SHP77 (cell line): Measurements from ENCODE around the gene NCBP2.
"Not testable (repeated sequence)": the region's sequence is repeated elsewhere in the genome, so short reads cannot be mapped to it uniquely, and the experiment has no call there.

Experiments used
- DNase-seq, 2 experiments: peaks; one replicate each; lab custom pipeline; 2025; lab: John Stamatoyannopoulos, UW

The NCBP2 gene

DNA sequence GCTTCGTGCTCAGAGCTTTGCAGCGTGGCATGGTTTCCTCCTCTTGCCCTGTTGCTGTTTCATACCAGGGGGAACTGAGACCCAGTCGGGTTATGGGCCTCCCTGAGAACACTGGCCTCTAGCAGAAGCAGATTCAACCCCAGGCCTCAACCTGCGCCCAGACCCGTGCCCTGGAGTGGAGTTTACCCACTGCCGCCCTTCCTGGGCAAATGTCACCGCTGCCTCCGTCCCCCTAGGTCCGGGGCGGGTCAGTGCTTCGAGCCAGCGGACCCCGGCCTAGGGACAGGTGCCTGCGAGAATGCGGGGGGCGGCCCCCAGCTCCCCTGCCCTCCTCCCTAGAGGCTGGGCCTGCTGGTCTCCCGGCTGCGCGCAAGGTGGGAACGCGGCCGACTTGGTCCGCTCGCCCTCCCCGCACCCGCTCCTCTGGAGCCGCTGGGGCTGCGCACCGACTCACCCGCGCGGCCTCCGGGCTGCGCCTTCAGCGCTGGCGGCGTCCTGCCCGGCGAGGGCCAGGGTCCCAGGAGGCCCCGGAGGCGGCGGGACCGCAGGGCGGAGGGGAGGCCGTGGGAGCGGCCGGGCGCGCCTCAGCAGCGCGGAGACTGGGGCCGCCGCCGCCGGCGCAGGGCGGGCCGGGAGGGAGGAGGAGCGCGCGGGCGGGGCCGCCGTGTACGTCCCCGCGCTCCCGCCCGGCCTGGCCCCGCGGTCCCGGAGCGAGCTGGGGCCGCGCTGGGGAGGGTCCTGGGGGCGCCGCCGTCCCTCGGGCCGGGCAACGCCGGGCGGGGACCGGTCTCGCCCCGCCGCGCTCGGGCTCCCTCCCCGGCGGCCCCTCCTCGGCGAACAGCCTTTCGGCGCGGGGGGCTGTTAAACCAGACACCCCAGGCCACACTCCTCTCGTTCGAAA is 26.2 kb upstream of the NCBP2 start, which contains the start of gene PIGZ:
PIGZ (minus strand) TSS at position 601 of the 901 bp plus-strand sequence. CDS start 16,802 bp downstream, outside the sequence.
- no peak for DNase-seq

GRCh38 chr3:196967412-196968232 is 25.3 kb upstream of the NCBP2 start:
- no peak for DNase-seq

GRCh38 chr3:196966526-196967401 is 24.4 kb upstream of the NCBP2 start:
- DNase-seq: no peak

GRCh38 chr3:196965804-196966173 is 23.5 kb upstream of the NCBP2 start:
- DNase-seq: no peak

DNA sequence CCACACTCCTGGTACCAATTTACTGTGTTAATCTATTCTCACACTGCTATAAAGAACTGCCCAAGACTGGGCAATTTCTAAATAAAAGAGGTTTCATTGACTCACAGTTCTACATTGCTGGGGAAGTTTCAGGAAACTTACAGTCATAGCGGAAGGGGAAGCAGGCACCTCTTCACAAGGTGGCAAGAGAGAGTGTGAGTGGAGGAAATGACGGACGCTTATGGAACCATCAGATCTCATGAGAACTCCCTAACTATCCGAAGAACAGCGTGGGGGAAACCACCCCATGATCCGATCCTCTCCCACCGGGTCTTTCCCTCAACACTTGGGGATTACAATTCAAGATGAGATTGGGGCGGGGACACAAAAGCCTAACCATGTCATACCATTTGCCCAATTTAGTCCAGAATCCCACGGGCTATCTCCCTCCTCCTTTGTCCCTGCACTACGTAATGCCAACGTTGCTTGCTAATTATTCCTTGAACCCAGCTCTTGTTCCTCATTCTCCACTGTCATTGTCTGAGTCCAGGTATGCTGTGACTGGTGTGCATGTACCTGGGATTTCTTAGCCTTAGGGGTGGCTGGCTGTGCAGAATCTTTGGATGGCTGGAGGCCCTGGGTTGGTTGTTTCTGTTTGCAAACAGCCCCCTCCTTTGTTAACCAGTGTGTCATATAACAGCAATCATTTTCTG is 22.9 kb upstream of the NCBP2 start:
- DNase-seq: no peak

DNA sequence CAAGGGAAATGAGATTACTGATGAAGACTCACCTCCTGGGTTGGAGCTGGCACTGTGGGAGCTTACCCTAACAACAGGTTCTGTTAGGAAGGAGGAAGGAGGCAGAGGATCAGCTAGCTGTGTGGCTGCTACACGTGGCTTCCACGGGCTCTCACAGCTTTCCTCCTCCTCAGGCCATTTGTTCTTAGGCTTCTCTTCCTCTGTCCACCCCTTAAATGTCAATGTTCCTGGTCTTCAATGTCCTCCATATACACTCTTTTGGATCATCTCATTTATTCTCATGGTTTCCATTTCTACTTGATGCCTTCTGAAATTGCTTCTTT is 21.3 kb upstream of the NCBP2 start:
- DNase-seq: no peak

DNA sequence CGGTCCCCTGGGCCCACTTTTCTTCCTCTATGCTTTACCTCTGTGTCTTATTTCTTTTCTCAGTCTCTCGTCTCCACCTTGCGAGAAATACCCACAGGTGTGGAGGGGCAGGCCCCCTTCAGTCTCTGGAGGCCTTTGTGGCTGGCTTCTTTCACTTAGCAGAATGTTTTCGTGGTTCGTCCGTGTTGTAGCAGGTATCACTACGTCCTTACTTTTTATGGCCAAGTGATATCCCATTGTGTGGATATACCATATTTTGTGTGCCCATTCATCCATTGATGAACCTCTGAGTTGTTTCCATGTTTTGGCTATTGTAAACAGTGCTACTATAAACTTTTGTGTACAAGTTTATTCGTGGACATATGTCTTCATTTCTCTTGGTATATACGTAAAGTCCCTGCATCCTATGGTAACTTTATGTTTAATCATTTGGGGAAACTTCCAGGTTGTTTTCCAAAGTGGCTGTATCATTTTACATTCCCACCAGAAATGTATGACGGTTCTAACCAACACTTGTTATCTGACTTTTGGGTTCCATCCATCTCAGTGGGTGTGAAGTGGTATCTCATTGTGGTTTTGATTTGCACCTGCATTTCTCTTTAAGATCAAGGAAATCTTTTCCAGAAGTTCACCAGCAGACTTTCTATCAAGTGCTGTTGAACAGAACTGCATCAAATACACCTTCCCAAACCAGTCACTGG is 20.8 kb upstream of the NCBP2 start:
- no peak for DNase-seq

GRCh38 chr3:196962108-196962929 is 20.0 kb upstream of the NCBP2 start:
- no peak for DNase-seq

DNA sequence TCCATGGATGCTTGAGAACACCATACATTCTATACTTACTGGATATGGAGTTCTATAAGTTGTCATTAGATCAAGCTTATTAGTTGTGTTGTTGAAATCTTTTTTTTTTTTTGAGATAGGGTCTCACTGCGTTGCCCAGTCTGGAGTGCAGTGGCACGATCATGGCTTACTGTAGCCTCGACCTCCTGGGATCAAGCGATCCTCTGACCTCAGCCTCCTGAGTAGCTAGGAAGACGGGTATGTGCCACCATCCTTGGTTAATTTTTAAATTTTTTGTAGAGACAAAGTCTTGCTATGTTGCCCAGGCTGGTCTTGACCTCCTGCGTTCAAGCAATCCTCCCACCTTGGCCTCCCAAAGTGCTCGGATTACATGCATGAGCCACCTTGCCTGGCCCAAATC is 12.5 kb upstream of the NCBP2 start:
- no peak for DNase-seq

GRCh38 chr3:196951371-196951770 is 9.0 kb upstream of the NCBP2 start:
- DNase-seq: no peak

DNA sequence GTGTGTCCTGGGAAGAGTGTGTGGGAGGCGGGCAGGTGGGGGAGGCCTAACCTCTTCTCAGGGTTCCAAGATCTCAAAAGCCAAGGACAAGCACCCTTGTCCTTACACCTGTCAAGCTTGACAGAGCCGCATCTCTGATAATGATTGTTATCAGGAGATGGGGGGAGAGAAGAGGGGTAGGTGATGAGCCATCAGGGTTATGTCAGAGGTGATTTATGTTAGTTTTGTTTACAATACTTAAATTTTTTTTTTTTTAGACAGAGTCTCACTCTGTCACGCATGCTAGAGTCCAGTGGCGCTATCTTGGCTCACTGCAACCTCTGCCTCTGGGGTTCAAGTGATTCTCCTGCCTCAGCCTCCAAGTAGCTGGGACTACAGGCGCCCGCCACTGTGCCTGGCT is 7.4 kb upstream of the NCBP2 start:
- no peak for DNase-seq

- DNase-seq: no peak
These were observed 6.9 kb upstream of the NCBP2 start for GRCh38 chr3:196949285-196949619.

GRCh38 chr3:196948442-196949284 is 6.3 kb upstream of the NCBP2 start:
- no peak for DNase-seq

- DNase-seq: no peak
These were observed 5.6 kb upstream of the NCBP2 start for GRCh38 chr3:196947860-196948441.

DNA sequence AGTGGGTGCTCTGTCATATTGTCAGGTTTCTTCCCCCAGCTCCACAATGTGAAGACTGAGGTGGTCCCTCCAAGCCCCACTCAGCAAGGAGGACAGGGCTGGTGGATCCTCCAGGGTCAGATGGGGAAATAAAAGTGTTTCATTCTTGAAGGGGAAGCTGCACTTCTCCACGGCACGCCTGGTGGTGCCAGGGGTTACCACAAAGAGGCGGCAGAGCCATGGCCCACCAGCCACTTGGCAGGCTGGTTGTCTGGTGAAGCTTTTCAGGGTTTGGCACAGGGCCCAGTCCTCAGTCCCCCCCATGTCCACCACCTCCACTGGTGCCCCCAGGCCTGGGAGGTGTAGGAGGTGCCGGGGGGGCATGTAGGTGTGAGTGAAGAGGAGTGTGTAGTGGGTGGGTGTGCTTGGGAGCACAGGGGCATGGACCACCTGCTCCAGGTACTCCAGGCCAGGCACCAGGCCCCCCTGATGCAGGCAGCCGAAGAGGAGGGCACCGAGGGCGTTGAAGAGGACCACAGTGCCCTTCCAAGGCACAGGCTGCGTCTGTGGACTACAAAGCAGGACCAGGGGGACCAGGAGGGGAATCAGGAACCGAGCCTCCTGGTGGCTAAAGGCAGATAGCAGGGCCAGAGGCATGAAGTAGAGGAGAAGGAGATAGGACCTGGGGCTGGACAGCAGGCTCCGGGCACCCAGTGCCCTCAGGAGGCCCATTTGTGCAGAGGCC is 5.0 kb upstream of the NCBP2 start:
- no peak for DNase-seq

DNA sequence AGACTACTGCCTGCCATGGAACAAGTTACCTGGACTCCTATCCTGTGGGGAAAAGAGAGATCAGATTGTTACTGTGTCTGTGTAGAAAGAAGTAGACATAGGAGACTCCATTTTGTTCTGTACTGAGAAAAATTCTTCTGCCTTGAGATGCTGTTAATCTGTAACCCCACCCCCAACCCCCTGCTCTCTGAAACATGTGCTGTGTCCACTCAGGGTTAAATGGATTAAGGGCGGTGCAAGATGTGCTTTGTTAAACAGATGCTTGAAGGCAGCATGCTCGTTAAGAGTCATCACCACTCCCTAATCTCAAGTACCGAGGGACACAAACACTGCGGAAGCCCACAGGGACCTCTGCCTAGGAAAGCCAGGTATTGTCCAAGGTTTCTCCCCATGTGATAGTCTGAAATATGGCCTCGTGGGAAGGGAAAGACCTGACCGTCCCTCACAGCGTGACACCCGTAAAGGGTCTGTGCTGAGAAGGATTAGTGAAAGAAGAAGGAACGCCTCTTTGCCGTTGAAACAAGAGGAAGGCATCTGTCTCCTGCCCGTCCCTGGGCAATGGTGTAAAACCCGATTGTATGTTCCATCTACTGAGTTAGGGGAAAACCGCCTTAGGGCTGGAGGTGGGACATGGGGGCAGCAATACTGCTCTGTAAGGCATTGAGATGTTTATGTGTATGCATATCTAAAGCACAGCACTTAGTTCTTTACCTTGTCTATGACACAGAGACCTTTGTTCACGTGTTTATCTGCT is 1.9 kb upstream of the NCBP2 start:
- not testable (repeated sequence) for DNase-seq

GRCh38 chr3:196942915-196943277 is 568 bp upstream of the NCBP2 start:
- no peak for DNase-seq
